Endodermal cell (in vitro differentiated cells): Measurements from ENCODE around the gene TAS2R19. TPM values are rescaled to one million over a fixed set of nuclear protein-coding genes. Genes with fewer than 3 reads are reported as not detected.

Experiments used
- DNase-seq: peaks from one replicate; pipeline ENCODE4 v3.0.0-alpha.2; 2017
- H3K27ac ChIP-seq: 2 replicates; pipeline ENCODE4 v1.5.1; 2013; ENCODE audit warnings: mild to moderate bottlenecking, low read depth, low read length, moderate library complexity
- H3K27me3 ChIP-seq: 2 replicates; pipeline ENCODE4 v1.6.1; 2013; ENCODE audit warnings: mild to moderate bottlenecking, low read length, moderate library complexity; ENCODE audit not compliant: insufficient read depth, control insufficient read depth, poor library complexity, severe bottlenecking
- H3K36me3 ChIP-seq: 2 replicates; pipeline ENCODE4 v1.7.0; 2013; ENCODE audit warnings: mild to moderate bottlenecking, low read length, moderate library complexity; ENCODE audit not compliant: control insufficient read depth, insufficient read depth
- H3K4me1 ChIP-seq: one replicate; pipeline ENCODE4 v1.7.0; 2013; ENCODE audit warnings: low read length; ENCODE audit not compliant: control insufficient read depth, insufficient read depth
- H3K4me3 ChIP-seq: 2 replicates; pipeline ENCODE4 v1.5.1; 2013; ENCODE audit warnings: mild to moderate bottlenecking, low read length, moderate library complexity
- H3K9ac ChIP-seq: 2 replicates; pipeline ENCODE4 v1.6.1; 2013; ENCODE audit warnings: mild to moderate bottlenecking, low read length, moderate library complexity; ENCODE audit not compliant: poor library complexity, severe bottlenecking; ENCODE audit errors: extremely low read depth
- H3K9me3 ChIP-seq: 2 replicates; pipeline ENCODE4 v1.6.1; 2013; ENCODE audit warnings: mild to moderate bottlenecking, low read length, moderate library complexity; ENCODE audit not compliant: control insufficient read depth
- H3K27ac Mint-ChIP-seq: 2 replicates; pipeline ENCODE4 v1.8.0; 2020; ENCODE audit warnings: mixed read lengths
- H3K27me3 Mint-ChIP-seq: 2 replicates; pipeline ENCODE4 v1.8.0; 2021; ENCODE audit warnings: mild to moderate bottlenecking, mixed read lengths; ENCODE audit not compliant: insufficient read depth
- H3K36me3 Mint-ChIP-seq: 2 replicates; pipeline ENCODE4 v1.8.0; 2020; ENCODE audit warnings: low read depth, mixed read lengths
- H3K4me1 Mint-ChIP-seq: 2 replicates; pipeline ENCODE4 v1.8.0; 2020; ENCODE audit warnings: mixed read lengths
- H3K4me3 Mint-ChIP-seq: 2 replicates; pipeline ENCODE4 v1.8.0; 2020; ENCODE audit warnings: mild to moderate bottlenecking, moderate library complexity, mixed read lengths
- H3K9me3 Mint-ChIP-seq: 2 replicates; pipeline ENCODE4 v1.8.0; 2020; ENCODE audit warnings: mild to moderate bottlenecking, mixed read lengths
- WGBS, 2 experiments: methylation state at CpG; one replicate each; pipeline versions ENCODE4 v1.1.5 to v1.1.7; 2013; ENCODE audit warnings: missing lambda C conversion rate in 2 of 2, mixed read lengths in 1 of 2; ENCODE audit not compliant: insufficient coverage in 1 of 2, insufficient read length in 1 of 2; 5-methylcytosine and 5-hydroxymethylcytosine counted together
- total RNA-seq, 2 donors: library from RNA; stranded (reverse); fragmentation: NEBNext Ultra II Directional in 1 of 2; extraction: Animal tissue kit (Norgen Biotek cat#: 25700) in 1 of 2; gene quantifications; 2 replicates in 1 of 2; 3 replicates in 1 of 2; pipeline ENCODE4 v1.2.1, GENCODE V29; 2021
- TF ChIP-seq, protein P1 (sequence below): fragments of 200-600 bp; sonication (generic); conservative IDR thresholded peaks from 2 replicates; pipeline ENCODE4 v1.5.0; 2021; ENCODE audit warnings: antibody characterized with exemption, mild to moderate bottlenecking

Gene TAS2R19
- total RNA-seq, 2 donors from 2014 or later, result 3.1 to 11.3 TPM

DNA sequence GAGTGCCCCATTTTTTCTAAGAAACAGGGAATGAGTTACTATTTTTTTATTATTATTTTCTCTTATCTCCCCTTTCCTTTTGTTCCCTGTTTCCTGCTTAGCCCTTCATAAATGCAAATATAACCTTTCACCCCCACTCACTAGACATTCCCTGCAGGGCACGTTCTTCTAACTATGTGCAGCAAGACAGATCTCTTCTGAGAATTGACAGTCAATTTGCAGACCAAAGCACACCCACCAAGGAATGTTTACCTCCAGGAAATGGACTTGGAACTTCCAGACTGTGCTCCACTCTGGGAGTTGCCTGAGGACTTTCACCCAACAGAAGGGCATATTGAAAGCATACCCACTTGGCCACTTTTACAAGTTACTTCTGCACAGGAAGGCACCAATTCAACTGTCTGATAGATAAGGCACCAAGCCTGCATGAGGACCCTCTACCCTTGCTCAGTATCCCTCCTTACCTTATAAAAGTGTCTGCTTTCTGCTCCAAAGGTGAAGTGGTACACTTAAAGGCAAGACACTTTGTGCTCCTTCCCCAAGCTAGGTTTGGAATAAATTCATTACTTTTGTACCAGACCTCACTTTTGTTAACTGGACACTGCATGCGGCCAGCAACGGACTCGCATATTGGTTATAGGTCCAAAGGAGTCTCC lies 6.5 kb downstream of the TAS2R19 start:
- Histone ChIP-seq H3K4me1 (no peaks in the 10 kb centered on the region), H3K4me3 (no peak overlapping the region), H3K9ac (no peak overlapping the region), H3K36me3 (no peaks in the 10 kb centered on the region), H3K9me3 (no peaks in the 10 kb centered on the region), H3K27ac (no peak overlapping the region), H3K27me3 (no peaks in the 10 kb centered on the region)
- peaks cover 19% of the 10 kb centered on the region for H3K36me3 Mint-ChIP-seq
- WGBS, 2 experiments, result 83 to 95% methylated on average over 4 of the region's 4 CpGs
- H3K27me3 Mint-ChIP-seq, result no peaks in the 10 kb centered on the region
- TF ChIP-seq, protein P1, sequence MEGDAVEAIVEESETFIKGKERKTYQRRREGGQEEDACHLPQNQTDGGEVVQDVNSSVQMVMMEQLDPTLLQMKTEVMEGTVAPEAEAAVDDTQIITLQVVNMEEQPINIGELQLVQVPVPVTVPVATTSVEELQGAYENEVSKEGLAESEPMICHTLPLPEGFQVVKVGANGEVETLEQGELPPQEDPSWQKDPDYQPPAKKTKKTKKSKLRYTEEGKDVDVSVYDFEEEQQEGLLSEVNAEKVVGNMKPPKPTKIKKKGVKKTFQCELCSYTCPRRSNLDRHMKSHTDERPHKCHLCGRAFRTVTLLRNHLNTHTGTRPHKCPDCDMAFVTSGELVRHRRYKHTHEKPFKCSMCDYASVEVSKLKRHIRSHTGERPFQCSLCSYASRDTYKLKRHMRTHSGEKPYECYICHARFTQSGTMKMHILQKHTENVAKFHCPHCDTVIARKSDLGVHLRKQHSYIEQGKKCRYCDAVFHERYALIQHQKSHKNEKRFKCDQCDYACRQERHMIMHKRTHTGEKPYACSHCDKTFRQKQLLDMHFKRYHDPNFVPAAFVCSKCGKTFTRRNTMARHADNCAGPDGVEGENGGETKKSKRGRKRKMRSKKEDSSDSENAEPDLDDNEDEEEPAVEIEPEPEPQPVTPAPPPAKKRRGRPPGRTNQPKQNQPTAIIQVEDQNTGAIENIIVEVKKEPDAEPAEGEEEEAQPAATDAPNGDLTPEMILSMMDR, result no peak
- no peaks in the 10 kb centered on the region for H3K9me3 Mint-ChIP-seq
- no peak for DNase-seq
- peaks cover 7% of the 10 kb centered on the region for H3K4me1 Mint-ChIP-seq
- H3K4me3 Mint-ChIP-seq, result no peak overlapping the region
- no peak overlapping the region for H3K27ac Mint-ChIP-seq

DNA sequence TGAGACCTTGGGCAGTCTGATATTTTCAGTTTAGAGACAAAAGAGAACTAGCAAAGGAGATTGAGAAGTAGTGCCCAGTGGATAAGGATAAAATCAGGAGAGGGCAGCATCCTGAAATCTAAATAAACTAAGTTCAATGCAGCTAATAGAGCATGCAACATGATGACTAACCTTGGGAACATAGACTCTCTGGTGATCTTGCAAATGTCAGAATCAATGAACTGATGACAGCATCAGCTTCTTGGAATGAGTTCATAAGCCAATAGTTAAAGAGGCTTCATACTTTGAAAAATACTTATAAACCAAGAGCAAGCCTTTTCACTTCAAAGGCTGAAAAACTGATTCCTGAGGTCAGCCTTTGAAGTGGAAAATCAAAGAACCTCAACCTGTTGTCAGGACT lies 8.2 kb downstream of the TAS2R19 start:
- no peaks in the 10 kb centered on the region for H3K27me3 Mint-ChIP-seq
- H3K4me1 ChIP-seq, result no peaks in the 10 kb centered on the region
- TF ChIP-seq, protein P1, result no peak
- no peak overlapping the region for H3K27ac Mint-ChIP-seq
- H3K27ac ChIP-seq, result no peak overlapping the region
- H3K9ac ChIP-seq, result no peak overlapping the region
- no peaks in the 10 kb centered on the region for H3K36me3 ChIP-seq
- no peaks in the 10 kb centered on the region for H3K27me3 ChIP-seq
- no peak for DNase-seq
- no peak overlapping the region for H3K4me3 Mint-ChIP-seq
- H3K4me1 Mint-ChIP-seq, result peaks cover 7% of the 10 kb centered on the region
- H3K36me3 Mint-ChIP-seq, result peaks cover 19% of the 10 kb centered on the region
- no peak overlapping the region for H3K4me3 ChIP-seq
- no peaks in the 10 kb centered on the region for H3K9me3 Mint-ChIP-seq
- no peaks in the 10 kb centered on the region for H3K9me3 ChIP-seq

DNA sequence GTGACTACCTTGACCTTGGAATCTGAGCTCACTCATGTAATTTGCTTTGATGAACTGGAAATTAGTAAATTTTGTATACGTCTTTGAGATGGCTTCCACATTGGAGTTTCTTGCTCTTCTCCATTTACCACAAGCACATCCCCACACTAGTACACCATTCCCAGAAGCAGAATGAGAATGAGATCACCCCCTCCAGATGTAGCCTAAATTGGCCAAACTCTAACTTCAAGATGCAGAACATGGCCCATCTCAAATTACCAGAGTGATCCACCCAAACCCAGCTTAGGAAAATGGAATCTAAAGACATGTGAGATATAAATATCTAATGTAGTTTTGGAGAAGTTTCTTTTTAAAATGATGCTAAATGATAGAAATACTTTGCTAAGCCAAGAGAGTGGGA lies 14.8 kb downstream of the TAS2R19 start:
- DNase-seq, result no peak
- Mint-ChIP-seq H3K36me3 (peaks cover 2% of the 10 kb centered on the region), H3K4me3 (no peak overlapping the region), H3K4me1 (no peaks in the 10 kb centered on the region), H3K27me3 (no peaks in the 10 kb centered on the region), H3K9me3 (no peaks in the 10 kb centered on the region), H3K27ac (no peak overlapping the region)
- Histone ChIP-seq H3K9me3 (no peaks in the 10 kb centered on the region), H3K9ac (no peak overlapping the region), H3K36me3 (no peaks in the 10 kb centered on the region), H3K27me3 (no peaks in the 10 kb centered on the region), H3K27ac (no peak overlapping the region), H3K4me1 (no peaks in the 10 kb centered on the region), H3K4me3 (no peak overlapping the region)
- TF ChIP-seq, protein P1, result no peak
- WGBS, 2 experiments, result 100% methylated on average over 1 of the region's 1 CpG; no CpG with 5 or more reads in 1 of the 2 experiments
